IMR-90 (cell line): ENCODE measurements around the gene IER3. TPM values are rescaled to one million over a fixed set of nuclear protein-coding genes. Genes with fewer than 3 reads are reported as not detected.

Experiments
- ATAC-seq: fragments of 200-7000 bp; cut with Tn5 transposase; 2 replicates; pipeline ENCODE4 v1.9.1; 2020; ENCODE audit warnings: low read depth, mild to moderate bottlenecking, moderate library complexity
- BruUV-seq: library from RNA; stranded (reverse); fragments of 400-500 nt; replicated peaks from 2 replicates; lab custom pipeline; 2021; lab: Mats Ljungman, UMichigan
- CTCF ChIA-PET: fragments of 300-600 bp; formaldehyde crosslinking; extraction: SDS; loops from one replicate; lab custom pipeline; 2021; ENCODE audit warnings: antibody characterized with exemption; lab: Yijun Ruan, JAX
- POLR2A ChIA-PET: fragments of 300-600 bp; sonication (Branson Sonifier 250); formaldehyde crosslinking; loops from one replicate; lab custom pipeline; 2022; ENCODE audit warnings: antibody characterized with exemption; ENCODE audit not compliant: unreplicated experiment; lab: Charles Lee
- DNase-seq: peaks from one replicate; pipeline ENCODE4 v3.0.0; 2013
- H2AFZ ChIP-seq: replicated peaks from 2 replicates; pipeline ENCODE3; 2013; ENCODE audit warnings: low read length, mild to moderate bottlenecking; ENCODE audit not compliant: poor library complexity
- H2AK5ac ChIP-seq: 2 replicates; pipeline ENCODE4 v1.6.1; 2013; ENCODE audit warnings: low read depth, low read length, inconsistent platforms
- H2AK9ac ChIP-seq: replicated peaks from 2 replicates; pipeline ENCODE3; 2013; ENCODE audit warnings: mild to moderate bottlenecking, low read depth, low read length, moderate library complexity; ENCODE audit not compliant: poor library complexity
- H2BK120ac ChIP-seq: 2 replicates; pipeline ENCODE4 v1.6.1; 2013; ENCODE audit warnings: low read depth, low read length, inconsistent platforms
- H2BK15ac ChIP-seq: 3 replicates; pipeline ENCODE4 v1.6.1; 2013; ENCODE audit warnings: low read depth, low read length, inconsistent platforms
- H2BK20ac ChIP-seq: 2 replicates; pipeline ENCODE4 v1.6.1; 2013; ENCODE audit warnings: low read depth, mild to moderate bottlenecking, inconsistent platforms, low read length, moderate library complexity
- H2BK5ac ChIP-seq: 2 replicates; pipeline ENCODE4 v1.6.1; 2013; ENCODE audit warnings: mild to moderate bottlenecking, low read depth, low read length, inconsistent platforms; ENCODE audit not compliant: poor library complexity, severe bottlenecking
- H3K14ac ChIP-seq: replicated peaks from 2 replicates; pipeline ENCODE4 v1.6.1; 2013; ENCODE audit warnings: low read depth, low read length, inconsistent platforms
- H3K18ac ChIP-seq: 2 replicates; pipeline ENCODE4 v1.6.1; 2013; ENCODE audit warnings: low read depth, low read length, control low read depth
- H3K23ac ChIP-seq: 2 replicates; pipeline ENCODE4 v1.6.1; 2013; ENCODE audit warnings: low read depth, low read length, inconsistent platforms
- H3K27ac ChIP-seq: 2 replicates; pipeline ENCODE4 v1.5.1; 2013; ENCODE audit warnings: mild to moderate bottlenecking, control low read depth, low read length; ENCODE audit not compliant: insufficient read depth
- H3K27me3 ChIP-seq: 2 replicates; pipeline ENCODE4 v1.6.1; 2013; ENCODE audit warnings: low read length; ENCODE audit not compliant: control insufficient read depth, insufficient read depth
- H3K36me3 ChIP-seq: 2 replicates; pipeline ENCODE4 v1.6.1; 2013; ENCODE audit warnings: low read length, mixed read lengths; ENCODE audit not compliant: control insufficient read depth, insufficient read depth
- H3K4ac ChIP-seq: 2 replicates; pipeline ENCODE4 v1.6.1; 2013; ENCODE audit warnings: low read depth, low read length, inconsistent platforms
- H3K4me1 ChIP-seq: 2 replicates; pipeline ENCODE4 v1.6.1; 2013; ENCODE audit warnings: low read length, mixed read lengths; ENCODE audit not compliant: control insufficient read depth, insufficient read depth
- H3K4me2 ChIP-seq: 2 replicates; pipeline ENCODE4 v1.6.1; 2013; ENCODE audit warnings: low read depth, mild to moderate bottlenecking, control low read depth, low read length, moderate library complexity
- H3K4me3 ChIP-seq: 2 replicates; pipeline ENCODE4 v1.5.1; 2013; ENCODE audit warnings: low read depth, mild to moderate bottlenecking, control low read depth, low read length, moderate library complexity; ENCODE audit not compliant: insufficient read depth
- H3K56ac ChIP-seq: 2 replicates; pipeline ENCODE4 v1.6.1; 2013; ENCODE audit warnings: low read length, inconsistent platforms; ENCODE audit not compliant: insufficient read depth; ENCODE audit errors: extremely low read depth
- H3K79me1 ChIP-seq, 2 experiments: 2 replicates each; pipeline ENCODE4 v1.6.1; 2013; ENCODE audit warnings: low read length in 2 of 2, inconsistent platforms in 1 of 2, low read depth in 1 of 2
- H3K9ac ChIP-seq: 2 replicates; pipeline ENCODE4 v1.6.1; 2013; ENCODE audit warnings: low read depth, low read length, control low read depth
- H3K9me1 ChIP-seq: 2 replicates; pipeline ENCODE4 v1.6.1; 2013; ENCODE audit warnings: low read length, inconsistent platforms; ENCODE audit not compliant: insufficient read depth
- H3K9me3 ChIP-seq: 2 replicates; pipeline ENCODE4 v1.6.1; 2013; ENCODE audit warnings: low read length; ENCODE audit not compliant: control insufficient read depth, insufficient read depth
- H4K20me1 ChIP-seq: 2 replicates; pipeline ENCODE4 v1.6.1; 2013; ENCODE audit warnings: low read length, inconsistent platforms; ENCODE audit not compliant: insufficient read depth
- H4K5ac ChIP-seq: 2 replicates; pipeline ENCODE4 v1.6.1; 2013; ENCODE audit warnings: mild to moderate bottlenecking, low read depth, low read length, control low read depth
- H4K8ac ChIP-seq, 2 experiments: 2 replicates each; pipeline ENCODE4 v1.6.1; 2013; ENCODE audit warnings: low read depth in 2 of 2, low read length in 2 of 2, control low read depth in 1 of 2, inconsistent platforms in 1 of 2
- H4K91ac ChIP-seq: 2 replicates; pipeline ENCODE4 v1.6.1; 2013; ENCODE audit warnings: low read depth, low read length, inconsistent platforms; ENCODE audit not compliant: insufficient read depth
- BHLHE40 ChIP-seq: fragments of 150-350 bp; IDR thresholded peaks from 2 replicates; pipeline ENCODE4 v1.6.1; 2016; ENCODE audit warnings: mild to moderate bottlenecking, low read depth, low read length
- RAD21 ChIP-seq: IDR thresholded peaks from 2 replicates; pipeline ENCODE4 v1.6.1; 2012; ENCODE audit warnings: low read length, improper control_type of control experiment
- RCOR1 ChIP-seq: IDR thresholded peaks from 2 replicates; pipeline ENCODE4 v1.6.1; 2012; ENCODE audit warnings: mild to moderate bottlenecking, low read length, improper control_type of control experiment; ENCODE audit not compliant: insufficient replicate concordance
- WGBS, 2 experiments: methylation state at CpG; one replicate each; pipeline versions ENCODE4 v1.1.5 to v1.1.7; 2013; ENCODE audit warnings: missing lambda C conversion rate in 2 of 2; ENCODE audit not compliant: insufficient read length in 1 of 2; ENCODE audit errors: extremely low coverage in 2 of 2; 5-methylcytosine and 5-hydroxymethylcytosine counted together
- dilution Hi-C: fragments of 300-500 bp; cut with HindIII; formaldehyde crosslinking; loops from one replicate; pipeline ENCODE4 v1.14.3; 2018; ENCODE audit warnings: low sequenced_read_pairs; ENCODE audit not compliant: unreplicated experiment
- in situ Hi-C: fragments of 300-500 bp; cut with MboI; formaldehyde crosslinking; loops from 3 replicates; pipeline ENCODE4 v1.14.3; 2019; ENCODE audit warnings: low sequenced_read_pairs, inconsistent platforms, mixed read lengths
- intact Hi-C: fragments of 100-400 bp; cut with micrococcal nuclease; formaldehyde crosslinking; loops from 2 replicates; pipeline ENCODE4 v1.10.0; 2022
- polyA plus RNA-seq, 3 experiments: library from polyadenylated mRNA; depleted of rRNA; stranded (reverse); fragments of >200 nt; gene quantifications; 2 replicates each; pipeline ENCODE4 v1.2.3, GENCODE V29; 2012; ENCODE audit warnings: low replicate concordance in 1 of 3
- total RNA-seq: library from RNA; depleted of rRNA; stranded (reverse); fragments of >200 nt; gene quantifications from 2 replicates; pipeline ENCODE4 v1.2.3, GENCODE V29; 2012

IER3 gene
- total and polyA plus RNA-seq, 2 of the 4 experiments (the other 2 are of a cell fraction) = 38.4 to 159 TPM

DNA sequence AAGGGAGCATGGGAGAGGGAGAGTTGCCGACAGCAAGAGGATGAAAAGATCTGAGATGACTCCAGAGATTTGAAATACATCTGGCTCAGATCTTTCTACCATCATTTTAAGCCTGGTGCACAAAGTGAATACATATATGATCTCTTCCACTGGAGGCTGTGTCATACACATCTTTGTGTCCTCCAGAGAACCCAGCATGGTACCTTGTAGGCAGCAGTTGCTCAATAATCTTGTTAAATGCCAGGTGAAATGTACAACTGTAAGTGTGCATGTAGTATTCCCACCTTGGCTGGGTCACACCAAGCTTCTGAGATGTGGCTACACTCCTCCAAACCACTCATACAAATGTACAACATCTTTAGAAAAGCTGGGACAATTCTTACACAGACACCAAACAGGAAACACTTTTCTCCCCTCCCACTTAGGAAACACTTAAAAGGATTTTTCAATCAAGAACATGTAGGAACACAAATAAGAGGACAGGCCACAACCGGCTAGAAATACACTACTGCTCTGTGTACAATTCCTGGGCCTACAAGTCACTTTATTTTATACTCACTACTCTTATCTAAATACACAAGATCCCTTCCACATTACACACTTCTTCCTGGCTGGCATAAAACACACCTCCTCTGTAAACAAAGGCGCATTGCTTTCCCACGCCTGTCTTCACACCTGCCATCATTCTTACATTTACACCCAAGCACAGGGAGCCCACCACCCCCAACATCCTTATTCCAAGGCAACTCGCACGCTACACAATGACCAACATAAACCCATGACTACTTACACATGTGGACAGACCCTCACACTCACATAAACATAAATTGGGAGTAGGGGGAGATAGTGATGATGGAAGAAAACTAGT lies 3.8 kb upstream of the IER3 start:
- no peak overlapping the region for H3K4me3 ChIP-seq
- intact Hi-C loops (no loop called here), in situ Hi-C loops (loop anchor here (5.0 kb wide), 1 partner anchor 74 kb away; no protein-coding TSS in a partner anchor), dilution Hi-C loops (no loop called here)
- H3K14ac ChIP-seq = peak overlapping the region; percentile 92
- H3K27ac ChIP-seq = peak overlapping the region; percentile 53
- peak overlapping the region; percentile 90 for H4K5ac ChIP-seq
- no peak for ATAC-seq
- peaks cover 35% of the 10 kb centered on the region for H3K4me1 ChIP-seq
- POLR2A ChIA-PET = interaction anchor here (0.5 kb wide), 1 partner anchor 7 kb away, joined by 4 read pairs; no protein-coding TSS in a partner anchor
- H3K4me2 ChIP-seq = peak overlapping the region; percentile 12; the same call in 1 of the 2 replicates
- H2AFZ ChIP-seq = no peak overlapping the region
- H4K8ac ChIP-seq = peak overlapping the region; percentile 70 to 76; a peak in 3 of 4 replicates
- BruUV-seq = no TSS peak
- peaks cover 11% of the 10 kb centered on the region for H4K20me1 ChIP-seq
- peaks cover 27% of the 10 kb centered on the region for H3K9me1 ChIP-seq
- H2BK5ac ChIP-seq = peak overlapping the region; percentile 71
- 17% methylated on average over 1 of the region's 6 CpGs; no CpG with 5 or more reads in 1 of the 2 experiments for WGBS, 2 experiments
- H3K27me3 ChIP-seq = no peaks in the 10 kb centered on the region
- no peak overlapping the region for H3K9ac ChIP-seq
- no peaks in the 10 kb centered on the region for H3K9me3 ChIP-seq
- peak overlapping the region; percentile 19; the same call in 1 of the 2 replicates for H3K56ac ChIP-seq
- H2AK9ac ChIP-seq = peak overlapping the region; percentile 56
- peak overlapping the region; percentile 88 for H3K23ac ChIP-seq
- H2AK5ac ChIP-seq = peak overlapping the region; percentile 93
- H2BK120ac ChIP-seq = peak overlapping the region; percentile 97
- H3K36me3 ChIP-seq = peaks cover 7% of the 10 kb centered on the region
- H2BK20ac ChIP-seq = peak overlapping the region; percentile 96
- TF ChIP-seq BHLHE40 = peak; percentile 32; the same call in 1 of the 2 replicates
- no peak for TF ChIP-seq RAD21
- peak; percentile 39 for TF ChIP-seq RCOR1
- peak overlapping the region; percentile 93 for H4K91ac ChIP-seq
- peak overlapping the region; percentile 98; the same call in 1 of the 2 replicates for H3K18ac ChIP-seq
- H2BK15ac ChIP-seq = peak overlapping the region; percentile 63
- CTCF ChIA-PET = no interaction called here
- DNase-seq = peak; percentile 52
- H3K79me1 ChIP-seq = peaks cover 16 to 49% of the 10 kb centered on the region in 2 experiments
- peak overlapping the region; percentile 95 for H3K4ac ChIP-seq
